ENCODE measurements around the gene LHFPL3. TPM values are rescaled to one million over a fixed set of nuclear protein-coding genes. Genes with fewer than 3 reads are reported as not detected.

Gene LHFPL3
- total and polyA plus RNA-seq, 5 donors from 2014 or later, result not detected

- ATAC-seq (ENCODE audit: low read depth in 2 of 2) (no peak), DNase-seq (no peak)
- Histone ChIP-seq H3K36me3 (ENCODE audit: control insufficient read depth, insufficient read depth, low read length) (no peaks in the 10 kb centered on the region), H3K4me3 (ENCODE audit: low read depth, low read length) (no peak overlapping the region), H3K27ac (ENCODE audit: insufficient read depth, low read length, poor library complexity, severe bottlenecking) (no peak overlapping the region), H3K9me3 (ENCODE audit: control insufficient read depth in 2 of 2, low read length in 2 of 2) (no peaks in the 10 kb centered on the region), H3K27me3 (ENCODE audit: control insufficient read depth, insufficient read depth, low read length) (peaks cover 8% of the 10 kb centered on the region), H3K4me1 (ENCODE audit: control insufficient read depth, insufficient read depth, low read length, poor library complexity, severe bottlenecking) (no peaks in the 10 kb centered on the region)
- Mint-ChIP-seq H3K4me3 (no peak overlapping the region), H3K9me3 (peaks cover 0 to 7% (median 0%) of the 10 kb centered on the region in 7 donors), H3K36me3 (no peaks in the 10 kb centered on the region), H3K27me3 (no peaks in the 10 kb centered on the region), H3K4me1 (no peaks in the 10 kb centered on the region), H3K27ac (no peak overlapping the region)
Observed at GRCh38 chr7:104803931-104804330, 475.5 kb downstream of the LHFPL3 start.

- Mint-ChIP-seq H3K4me3 (no peak overlapping the region), H3K27ac (no peak overlapping the region), H3K27me3 (no peaks in the 10 kb centered on the region), H3K4me1 (no peaks in the 10 kb centered on the region), H3K9me3 (peaks cover 0 to 7% (median 0%) of the 10 kb centered on the region in 7 donors), H3K36me3 (no peaks in the 10 kb centered on the region)
- Histone ChIP-seq H3K27ac (ENCODE audit: insufficient read depth, low read length, poor library complexity, severe bottlenecking) (no peak overlapping the region), H3K4me1 (ENCODE audit: control insufficient read depth, insufficient read depth, low read length, poor library complexity, severe bottlenecking) (no peaks in the 10 kb centered on the region), H3K27me3 (ENCODE audit: control insufficient read depth, insufficient read depth, low read length) (peaks cover 8% of the 10 kb centered on the region), H3K4me3 (ENCODE audit: low read depth, low read length) (no peak overlapping the region), H3K36me3 (ENCODE audit: control insufficient read depth, insufficient read depth, low read length) (no peaks in the 10 kb centered on the region), H3K9me3 (ENCODE audit: control insufficient read depth in 2 of 2, low read length in 2 of 2) (no peaks in the 10 kb centered on the region)
- DNase-seq (no peak), ATAC-seq (ENCODE audit: low read depth in 2 of 2) (no peak)
Observed at GRCh38 chr7:104804696-104805095, 476.3 kb downstream of the LHFPL3 start.

- Mint-ChIP-seq H3K4me1 (no peaks in the 10 kb centered on the region), H3K4me3 (no peak overlapping the region), H3K36me3 (no peaks in the 10 kb centered on the region), H3K27ac (no peak overlapping the region), H3K9me3 (peaks cover 0 to 7% (median 0%) of the 10 kb centered on the region in 7 donors), H3K27me3 (no peaks in the 10 kb centered on the region)
- Histone ChIP-seq H3K36me3 (ENCODE audit: control insufficient read depth, insufficient read depth, low read length) (no peaks in the 10 kb centered on the region), H3K27me3 (ENCODE audit: control insufficient read depth, insufficient read depth, low read length) (peaks cover 8% of the 10 kb centered on the region), H3K9me3 (ENCODE audit: control insufficient read depth in 2 of 2, low read length in 2 of 2) (no peaks in the 10 kb centered on the region), H3K4me3 (ENCODE audit: low read depth, low read length) (no peak overlapping the region), H3K27ac (ENCODE audit: insufficient read depth, low read length, poor library complexity, severe bottlenecking) (no peak overlapping the region), H3K4me1 (ENCODE audit: control insufficient read depth, insufficient read depth, low read length, poor library complexity, severe bottlenecking) (no peaks in the 10 kb centered on the region)
- ATAC-seq (ENCODE audit: low read depth in 2 of 2) (no peak), DNase-seq (no peak)
Observed at GRCh38 chr7:104805449-104806317, 477.3 kb downstream of the LHFPL3 start.

- no peaks in the 10 kb centered on the region for H3K36me3 ChIP-seq (ENCODE audit: control insufficient read depth, insufficient read depth, low read length)
- no peak for DNase-seq
- Mint-ChIP-seq H3K27me3 (peaks cover 5% of the 10 kb centered on the region), H3K4me3 (no peak overlapping the region), H3K9me3 (peaks cover 0 to 7% (median 0%) of the 10 kb centered on the region in 7 donors), H3K4me1 (no peaks in the 10 kb centered on the region), H3K27ac (no peak overlapping the region), H3K36me3 (no peaks in the 10 kb centered on the region)
- H3K4me3 ChIP-seq (ENCODE audit: low read depth, low read length), result no peak overlapping the region
- H3K27me3 ChIP-seq (ENCODE audit: control insufficient read depth, insufficient read depth, low read length), result peaks cover 11% of the 10 kb centered on the region
- no peaks in the 10 kb centered on the region for H3K4me1 ChIP-seq (ENCODE audit: control insufficient read depth, insufficient read depth, low read length, poor library complexity, severe bottlenecking)
- H3K27ac ChIP-seq (ENCODE audit: insufficient read depth, low read length, poor library complexity, severe bottlenecking), result no peak overlapping the region
- ATAC-seq (ENCODE audit: low read depth in 2 of 2), result no peak
- no peaks in the 10 kb centered on the region for H3K9me3 ChIP-seq (ENCODE audit: control insufficient read depth in 2 of 2, low read length in 2 of 2)
Observed at GRCh38 chr7:104807671-104808070, 479.3 kb downstream of the LHFPL3 start.

- no peaks in the 10 kb centered on the region for H3K36me3 ChIP-seq (ENCODE audit: control insufficient read depth, insufficient read depth, low read length)
- no peaks in the 10 kb centered on the region for H3K9me3 ChIP-seq (ENCODE audit: control insufficient read depth in 2 of 2, low read length in 2 of 2)
- peaks cover 9% of the 10 kb centered on the region for H3K27me3 ChIP-seq (ENCODE audit: control insufficient read depth, insufficient read depth, low read length)
- no peak overlapping the region for H3K27ac ChIP-seq (ENCODE audit: insufficient read depth, low read length, poor library complexity, severe bottlenecking)
- no peak overlapping the region for H3K4me3 ChIP-seq (ENCODE audit: low read depth, low read length)
- H3K4me1 Mint-ChIP-seq, result no peaks in the 10 kb centered on the region
- DNase-seq (no peak), ATAC-seq (ENCODE audit: low read depth in 2 of 2) (no peak)
- peaks cover 0 to 3% (median 0%) of the 10 kb centered on the region in 7 donors for H3K9me3 Mint-ChIP-seq
- peaks cover 10% of the 10 kb centered on the region for H3K27me3 Mint-ChIP-seq
- H3K4me1 ChIP-seq (ENCODE audit: control insufficient read depth, insufficient read depth, low read length, poor library complexity, severe bottlenecking), result no peaks in the 10 kb centered on the region
- no peaks in the 10 kb centered on the region for H3K36me3 Mint-ChIP-seq
- no peak overlapping the region for H3K27ac Mint-ChIP-seq
- no peak overlapping the region for H3K4me3 Mint-ChIP-seq
Observed at GRCh38 chr7:104809906-104810305, 481.5 kb downstream of the LHFPL3 start.

GRCh38 chr7:104814126-104814525 lies 485.7 kb downstream of the LHFPL3 start:
- DNase-seq (no peak), ATAC-seq (ENCODE audit: low read depth in 2 of 2) (no peak)
- Mint-ChIP-seq H3K27me3 (peaks cover 25% of the 10 kb centered on the region), H3K4me1 (peaks cover 0 to 10% (median 2%) of the 10 kb centered on the region in 4 donors), H3K27ac (no peak overlapping the region), H3K9me3 (no peaks in the 10 kb centered on the region), H3K4me3 (no peak overlapping the region), H3K36me3 (no peaks in the 10 kb centered on the region)
- no peaks in the 10 kb centered on the region for H3K9me3 ChIP-seq (ENCODE audit: control insufficient read depth in 2 of 2, low read length in 2 of 2)
- H3K4me1 ChIP-seq (ENCODE audit: control insufficient read depth, insufficient read depth, low read length, poor library complexity, severe bottlenecking), result no peaks in the 10 kb centered on the region
- no peak overlapping the region for H3K27ac ChIP-seq (ENCODE audit: insufficient read depth, low read length, poor library complexity, severe bottlenecking)
- H3K36me3 ChIP-seq (ENCODE audit: control insufficient read depth, insufficient read depth, low read length), result no peaks in the 10 kb centered on the region
- H3K4me3 ChIP-seq (ENCODE audit: low read depth, low read length), result no peak overlapping the region
- peaks cover 7% of the 10 kb centered on the region for H3K27me3 ChIP-seq (ENCODE audit: control insufficient read depth, insufficient read depth, low read length)

- DNase-seq, result no peak
- peaks cover 7% of the 10 kb centered on the region for H3K27me3 ChIP-seq (ENCODE audit: control insufficient read depth, insufficient read depth, low read length)
- no peaks in the 10 kb centered on the region for H3K4me1 ChIP-seq (ENCODE audit: control insufficient read depth, insufficient read depth, low read length, poor library complexity, severe bottlenecking)
- H3K27me3 Mint-ChIP-seq, result peaks cover 25% of the 10 kb centered on the region
- H3K4me3 ChIP-seq (ENCODE audit: low read depth, low read length), result no peak overlapping the region
- no peaks in the 10 kb centered on the region for H3K9me3 ChIP-seq (ENCODE audit: control insufficient read depth in 2 of 2, low read length in 2 of 2)
- H3K27ac ChIP-seq (ENCODE audit: insufficient read depth, low read length, poor library complexity, severe bottlenecking), result no peak overlapping the region
- H3K9me3 Mint-ChIP-seq, result no peaks in the 10 kb centered on the region
- H3K27ac Mint-ChIP-seq, result no peak overlapping the region
- H3K36me3 ChIP-seq (ENCODE audit: control insufficient read depth, insufficient read depth, low read length), result no peaks in the 10 kb centered on the region
- H3K4me1 Mint-ChIP-seq, result peaks cover 0 to 10% (median 2%) of the 10 kb centered on the region in 4 donors
- no peak for ATAC-seq (ENCODE audit: low read depth in 2 of 2)
- H3K4me3 Mint-ChIP-seq, result no peak overlapping the region
- no peaks in the 10 kb centered on the region for H3K36me3 Mint-ChIP-seq
Observed at GRCh38 chr7:104814671-104815400, 486.4 kb downstream of the LHFPL3 start.

Data from CD4-positive, CD25-positive, alpha-beta regulatory T cell (primary cell).